Measurements from ENCODE around the gene DNASE1.
"Not testable (repeated sequence)": the region's sequence is repeated elsewhere in the genome, so short reads cannot be mapped to it uniquely, and the experiment has no call there.

DNASE1 gene

GRCh38 chr16:3654249-3654991 is at the start of gene DNASE1:
Gene DNASE1, plus strand, starts transcription at chr16:3654691. Its CDS starts 683 bp downstream, at chr16:3655374.
- peak; percentile 41 for DNase-seq

GRCh38 chr16:3606441-3606840 is 48.0 kb upstream of the DNASE1 start:
- DNase-seq = no peak

- no peak for DNase-seq
These were observed 47.3 kb upstream of the DNASE1 start for GRCh38 chr16:3607161-3607560.

- no peak for DNase-seq
These were observed 46.9 kb upstream of the DNASE1 start for GRCh38 chr16:3607634-3608033.

GRCh38 chr16:3608069-3608468 is 46.4 kb upstream of the DNASE1 start:
- DNase-seq = no peak

- not testable (repeated sequence) for DNase-seq
These were observed 45.5 kb upstream of the DNASE1 start for GRCh38 chr16:3608976-3609375.

GRCh38 chr16:3609895-3610697 is 44.4 kb upstream of the DNASE1 start:
- DNase-seq = no peak

GRCh38 chr16:3610698-3611145 is 43.8 kb upstream of the DNASE1 start:
- DNase-seq = no peak

- DNase-seq = peak; percentile 93
These were observed 43.1 kb upstream of the DNASE1 start, which contains the start of gene SLX4 for GRCh38 chr16:3611146-3611975. Gene SLX4, minus strand, starts transcription at chr16:3611606. Its CDS starts 2,642 bp downstream, at chr16:3608964.

- no peak for DNase-seq
These were observed 41.7 kb upstream of the DNASE1 start for GRCh38 chr16:3612510-3613466.

GRCh38 chr16:3618769-3619141 is 35.7 kb upstream of the DNASE1 start:
- DNase-seq = no peak

- no peak for DNase-seq
These were observed 30.8 kb upstream of the DNASE1 start for GRCh38 chr16:3623642-3624041.

- DNase-seq = no peak
These were observed 29.2 kb upstream of the DNASE1 start for GRCh38 chr16:3625331-3625730.

GRCh38 chr16:3625911-3626732 is 28.4 kb upstream of the DNASE1 start:
- DNase-seq = no peak

GRCh38 chr16:3637371-3637923 is 17.0 kb upstream of the DNASE1 start:
- peak; percentile 11 for DNase-seq

GRCh38 chr16:3638916-3639644 is 15.4 kb upstream of the DNASE1 start:
- no peak for DNase-seq

GRCh38 chr16:3640207-3640606 is 14.3 kb upstream of the DNASE1 start:
- no peak for DNase-seq

- DNase-seq = no peak
These were observed 13.6 kb upstream of the DNASE1 start for GRCh38 chr16:3640632-3641501.
